ENCODE data around the gene ARMS2.

ARMS2 gene

DNA sequence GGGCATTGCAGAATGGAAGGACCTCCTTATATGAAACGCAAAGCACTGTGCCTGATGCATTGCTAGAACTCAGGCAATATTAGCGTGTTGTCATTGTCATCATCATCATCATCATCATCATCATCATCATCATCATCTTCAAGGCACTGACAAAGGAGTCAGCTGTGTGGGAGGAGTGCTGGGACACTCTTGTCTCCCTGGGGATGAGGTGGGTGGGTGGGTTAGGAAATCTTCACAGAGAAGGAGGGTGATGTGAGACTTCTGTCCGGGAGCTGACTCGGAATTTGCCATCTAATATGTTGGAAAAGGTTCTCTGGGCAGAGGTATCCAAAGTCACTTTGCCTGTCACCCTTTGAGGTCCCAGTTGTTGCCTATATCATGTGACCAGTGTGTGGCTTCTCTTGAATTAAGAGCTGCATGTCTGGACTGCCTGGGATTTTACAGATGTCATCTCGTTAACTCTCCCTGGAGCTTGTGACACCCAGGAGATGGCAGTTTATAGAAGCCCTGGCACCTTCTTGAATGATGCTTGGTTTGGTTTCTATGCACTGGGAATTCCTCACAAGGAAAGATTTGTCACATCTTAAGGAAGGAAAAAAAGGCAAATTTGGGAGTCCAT lies 14.0 kb downstream of the ARMS2 start:
- DNase-seq (ENCODE audit: low read depth), result peak; percentile 49
- TF ChIP-seq, protein P1, sequence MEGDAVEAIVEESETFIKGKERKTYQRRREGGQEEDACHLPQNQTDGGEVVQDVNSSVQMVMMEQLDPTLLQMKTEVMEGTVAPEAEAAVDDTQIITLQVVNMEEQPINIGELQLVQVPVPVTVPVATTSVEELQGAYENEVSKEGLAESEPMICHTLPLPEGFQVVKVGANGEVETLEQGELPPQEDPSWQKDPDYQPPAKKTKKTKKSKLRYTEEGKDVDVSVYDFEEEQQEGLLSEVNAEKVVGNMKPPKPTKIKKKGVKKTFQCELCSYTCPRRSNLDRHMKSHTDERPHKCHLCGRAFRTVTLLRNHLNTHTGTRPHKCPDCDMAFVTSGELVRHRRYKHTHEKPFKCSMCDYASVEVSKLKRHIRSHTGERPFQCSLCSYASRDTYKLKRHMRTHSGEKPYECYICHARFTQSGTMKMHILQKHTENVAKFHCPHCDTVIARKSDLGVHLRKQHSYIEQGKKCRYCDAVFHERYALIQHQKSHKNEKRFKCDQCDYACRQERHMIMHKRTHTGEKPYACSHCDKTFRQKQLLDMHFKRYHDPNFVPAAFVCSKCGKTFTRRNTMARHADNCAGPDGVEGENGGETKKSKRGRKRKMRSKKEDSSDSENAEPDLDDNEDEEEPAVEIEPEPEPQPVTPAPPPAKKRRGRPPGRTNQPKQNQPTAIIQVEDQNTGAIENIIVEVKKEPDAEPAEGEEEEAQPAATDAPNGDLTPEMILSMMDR (conservative IDR thresholded peaks at IDR 0.05; ENCODE audit: control insufficient read depth, insufficient read depth, low read depth, low read length), result no peak

DNA sequence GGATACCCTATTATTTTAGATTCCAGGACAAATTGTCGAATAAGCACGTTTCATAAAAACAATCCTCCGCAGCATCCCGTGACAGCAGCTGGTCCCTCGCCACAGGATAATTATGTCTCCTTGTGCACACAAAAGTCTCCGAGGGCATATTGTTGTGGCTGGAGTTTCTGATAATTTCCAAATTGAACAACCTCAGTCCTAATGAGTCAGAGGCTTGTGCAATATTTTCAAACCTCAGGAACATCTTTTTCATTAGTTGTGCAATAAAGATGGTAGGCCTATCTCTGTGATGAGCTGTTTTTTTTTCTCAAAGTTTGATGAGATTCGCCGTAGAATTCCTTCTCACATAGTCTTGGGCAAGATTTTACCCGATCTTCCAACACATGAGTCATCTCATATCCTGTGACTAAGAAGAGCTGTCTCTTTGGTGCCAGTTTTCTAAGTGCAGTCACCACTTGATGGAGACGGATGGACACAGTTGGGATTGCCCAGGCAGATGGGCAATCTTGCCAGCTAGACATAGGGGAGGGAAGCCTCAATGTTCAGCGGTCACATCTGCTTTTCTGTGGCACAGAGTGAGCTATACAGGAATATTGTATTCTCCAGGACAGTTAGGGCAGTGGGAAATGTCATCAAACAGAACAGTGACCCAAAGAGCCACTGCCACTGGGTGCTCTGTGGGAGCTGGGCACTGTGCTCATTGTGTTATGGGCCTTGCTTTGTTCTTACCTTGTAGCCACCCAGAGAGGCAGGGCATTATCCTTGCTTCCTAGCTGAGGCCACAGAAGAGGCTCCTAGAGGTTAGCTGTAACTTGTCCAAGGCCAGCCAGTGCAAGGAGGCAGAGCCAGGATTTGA lies 14.7 kb downstream of the ARMS2 start:
- peak; percentile 100 for DNase-seq (ENCODE audit: low read depth)
- TF ChIP-seq, protein P1 (conservative IDR thresholded peaks at IDR 0.05; ENCODE audit: control insufficient read depth, insufficient read depth, low read depth, low read length), result no peak

More for the DNA sequence above, 14.0 kb downstream of the ARMS2 start:
- H3K4me3 ChIP-seq (ENCODE audit: control insufficient read depth, low read depth, low read length), result no peak overlapping the region

DNA sequence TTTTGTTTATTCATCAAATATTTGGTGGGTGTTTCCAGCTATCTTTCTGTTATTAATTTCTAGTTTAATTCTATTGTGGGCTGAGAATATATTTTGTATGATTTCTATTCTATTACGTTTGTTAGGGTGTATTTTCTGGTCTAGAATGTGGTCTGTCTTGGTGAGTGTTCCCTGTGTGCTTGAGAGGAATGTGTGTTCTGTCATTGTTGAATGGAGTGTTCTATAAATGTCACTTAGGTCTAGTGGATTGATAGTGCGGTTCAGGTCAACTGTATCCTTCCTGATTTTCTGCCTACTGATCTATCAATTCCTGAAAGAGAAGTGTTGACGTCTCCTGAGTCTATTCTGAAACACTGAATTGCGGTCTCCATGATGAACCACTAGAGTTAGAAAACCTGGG lies 15.4 kb downstream of the ARMS2 start:
- TF ChIP-seq, protein P1 (conservative IDR thresholded peaks at IDR 0.05; ENCODE audit: control insufficient read depth, insufficient read depth, low read depth, low read length), result no peak
- no peak for DNase-seq (ENCODE audit: low read depth)
- no peak overlapping the region for H3K4me3 ChIP-seq (ENCODE audit: control insufficient read depth, low read depth, low read length)

More for the DNA sequence above, 14.7 kb downstream of the ARMS2 start:
- no peak overlapping the region for H3K4me3 ChIP-seq (ENCODE audit: control insufficient read depth, low read depth, low read length)

DNA sequence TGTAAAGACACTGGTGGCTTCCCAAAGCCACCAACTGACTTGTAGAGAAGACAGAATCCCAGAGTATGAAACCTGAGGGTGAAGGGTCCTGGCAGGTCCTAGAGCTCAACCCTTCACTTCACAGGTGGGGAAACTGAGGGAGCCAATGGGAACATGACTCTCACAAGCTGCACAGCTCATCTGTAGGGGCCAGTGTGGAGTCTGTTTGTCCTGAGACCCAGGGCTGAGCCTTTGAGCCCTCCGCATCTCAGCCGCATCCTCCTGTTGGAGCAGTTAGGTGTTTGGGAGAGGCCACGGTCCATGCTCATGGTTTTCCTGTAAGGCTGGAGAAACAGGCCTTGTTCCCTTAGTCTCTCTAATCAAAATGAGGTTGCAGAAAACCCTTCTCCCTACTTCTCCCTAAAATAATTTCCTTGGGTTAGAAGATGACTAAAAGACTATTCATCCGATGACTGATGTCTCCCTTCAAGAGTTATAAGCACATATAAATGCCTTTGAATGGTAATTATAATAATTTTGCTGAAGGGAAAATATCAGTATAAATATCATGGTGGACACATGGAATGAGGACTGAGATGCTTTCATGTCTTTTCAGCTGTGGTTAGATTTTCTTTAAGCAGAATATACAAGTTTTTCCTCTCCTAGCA lies 17.2 kb downstream of the ARMS2 start:
- DNase-seq (ENCODE audit: low read depth), result peak; percentile 70
- no peak overlapping the region for H3K4me3 ChIP-seq (ENCODE audit: control insufficient read depth, low read depth, low read length)
- TF ChIP-seq, protein P1 (conservative IDR thresholded peaks at IDR 0.05; ENCODE audit: control insufficient read depth, insufficient read depth, low read depth, low read length), result no peak

DNA sequence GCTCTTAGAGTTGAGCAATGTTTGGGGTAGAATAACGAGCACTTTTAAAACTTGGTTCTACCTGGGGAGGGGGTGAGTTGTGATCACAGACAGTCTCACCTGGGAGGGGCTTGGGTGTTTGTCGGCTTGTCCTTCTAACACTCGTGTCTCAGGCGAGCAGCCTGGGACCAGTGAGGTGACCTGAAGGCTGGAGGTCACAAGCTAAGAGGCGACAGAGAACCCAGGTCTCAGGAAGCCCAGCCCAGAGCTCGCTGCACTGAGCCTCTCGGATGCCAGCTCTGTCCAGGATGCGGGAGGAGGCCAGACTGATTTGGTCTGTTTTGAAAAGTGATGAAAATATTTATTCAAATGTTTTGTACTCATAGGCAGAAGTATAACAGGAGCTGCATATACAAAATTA lies 18.7 kb downstream of the ARMS2 start:
- no peak for DNase-seq (ENCODE audit: low read depth)
- TF ChIP-seq, protein P1 (conservative IDR thresholded peaks at IDR 0.05; ENCODE audit: control insufficient read depth, insufficient read depth, low read depth, low read length), result no peak

DNA sequence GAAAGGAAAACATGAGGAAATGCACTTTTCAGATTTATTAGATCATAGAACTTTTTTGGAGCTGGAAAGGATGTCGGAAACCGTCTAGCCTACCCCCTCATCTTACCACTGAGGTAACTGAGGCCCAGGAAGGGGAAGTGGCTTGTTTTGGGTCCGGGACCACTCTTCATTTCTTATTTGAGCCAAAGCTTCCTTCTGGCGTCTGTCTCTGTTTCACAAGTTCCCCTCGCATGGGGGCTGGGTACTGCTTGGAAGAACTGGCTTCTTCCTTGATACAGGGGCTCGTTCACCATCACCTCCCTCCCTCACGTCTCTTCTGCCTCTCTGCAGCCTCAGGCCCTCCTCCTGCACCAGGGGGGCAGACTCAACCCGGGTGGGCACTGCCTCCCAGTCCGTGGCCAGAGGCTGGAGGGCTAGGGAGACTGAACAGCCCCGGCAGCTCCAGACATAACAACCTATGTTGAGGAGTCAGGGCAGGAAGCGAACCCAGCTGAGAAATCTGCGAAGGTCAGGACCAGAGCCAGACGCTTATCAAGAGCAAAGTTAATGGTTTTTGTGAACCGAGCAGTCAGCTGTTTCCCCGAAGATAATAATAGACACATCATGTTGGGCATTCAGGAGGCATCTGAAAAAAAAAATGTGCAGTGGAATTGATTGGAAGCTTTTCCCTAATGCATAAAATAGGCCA lies 19.8 kb downstream of the ARMS2 start:
- DNase-seq (ENCODE audit: low read depth), result no peak
- no peak overlapping the region for H3K4me3 ChIP-seq (ENCODE audit: control insufficient read depth, low read depth, low read length)
- TF ChIP-seq, protein P1 (conservative IDR thresholded peaks at IDR 0.05; ENCODE audit: control insufficient read depth, insufficient read depth, low read depth, low read length), result no peak

More for the DNA sequence above, 18.7 kb downstream of the ARMS2 start:
- H3K4me3 ChIP-seq (ENCODE audit: control insufficient read depth, low read depth, low read length), result no peak overlapping the region
